ENCODE results near the gene ST3GAL6.

The ST3GAL6 gene

GRCh38 chr3:98763076-98763475 lies at the start of gene ST3GAL6:
Gene ST3GAL6, plus strand, starts transcription at chr3:98763340. Its CDS starts 5,101 bp downstream, at chr3:98768441.
- no peak for DNase-seq

- DNase-seq = no peak
These were observed 49.2 kb upstream of the ST3GAL6 start for GRCh38 chr3:98713984-98714383.

- DNase-seq = no peak
These were observed 45.6 kb upstream of the ST3GAL6 start for GRCh38 chr3:98717584-98717983.

GRCh38 chr3:98718730-98719129 lies 44.4 kb upstream of the ST3GAL6 start:
- no peak for DNase-seq

DNA sequence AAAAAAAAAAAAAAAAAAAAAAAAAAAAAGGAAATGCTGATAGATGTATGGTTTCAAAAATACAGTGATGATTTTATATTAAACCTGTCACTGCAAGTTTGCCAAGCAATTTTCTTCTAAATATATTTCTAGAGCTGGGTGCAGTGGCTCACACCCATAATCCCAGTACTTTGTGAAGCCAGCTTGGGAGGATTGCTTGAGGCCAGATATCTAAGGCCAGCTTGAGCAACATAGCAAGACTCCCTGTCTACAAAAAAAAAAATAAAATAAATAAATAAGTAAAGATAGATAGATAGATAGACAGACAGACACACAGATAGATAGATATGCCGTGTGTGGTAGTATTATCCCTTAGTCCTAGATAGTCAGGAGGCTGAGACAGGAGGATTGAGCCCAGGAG lies 41.4 kb upstream of the ST3GAL6 start:
- no peak for DNase-seq

DNA sequence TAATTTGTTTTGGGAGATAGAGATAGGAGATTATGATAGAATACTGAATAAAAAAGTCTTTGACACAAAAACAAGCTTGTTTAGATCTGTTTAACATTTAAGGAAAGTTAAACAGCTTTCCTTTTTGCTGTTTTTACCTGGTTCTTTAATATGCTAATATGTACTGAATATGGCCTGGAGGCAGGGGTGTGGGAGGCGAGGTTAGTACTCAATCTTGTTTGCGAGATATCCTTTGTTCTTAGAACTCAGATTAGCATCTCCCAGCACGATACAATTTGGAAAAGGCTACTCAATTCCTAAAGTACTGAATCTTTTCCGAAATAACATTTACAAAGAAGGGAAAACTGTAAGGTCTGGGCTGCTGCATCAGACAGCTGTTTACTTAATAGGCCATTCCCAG lies 40.8 kb upstream of the ST3GAL6 start:
- no peak for DNase-seq

GRCh38 chr3:98725352-98725751 lies 37.8 kb upstream of the ST3GAL6 start:
- DNase-seq = no peak

GRCh38 chr3:98726084-98726483 lies 37.1 kb upstream of the ST3GAL6 start:
- no peak for DNase-seq

DNA sequence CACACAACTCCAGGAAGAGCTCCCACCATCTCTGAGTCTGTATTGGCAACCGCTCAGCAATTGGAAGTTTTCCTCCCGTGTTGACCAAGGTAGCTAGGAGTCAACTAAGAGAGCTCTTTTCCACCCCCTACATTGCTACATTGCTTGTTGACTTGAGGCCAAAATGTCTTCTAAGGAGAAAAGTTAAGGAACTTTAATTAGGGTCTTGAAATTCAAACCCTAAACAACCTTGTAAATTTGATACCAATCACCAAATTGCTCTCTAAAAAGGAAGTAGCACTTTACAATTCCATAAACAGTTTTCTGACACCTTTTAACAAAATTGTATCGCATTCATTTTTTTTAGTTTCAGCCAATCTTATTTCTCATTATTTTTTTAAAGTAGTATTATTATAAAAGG lies 35.5 kb upstream of the ST3GAL6 start:
- no peak for DNase-seq

DNA sequence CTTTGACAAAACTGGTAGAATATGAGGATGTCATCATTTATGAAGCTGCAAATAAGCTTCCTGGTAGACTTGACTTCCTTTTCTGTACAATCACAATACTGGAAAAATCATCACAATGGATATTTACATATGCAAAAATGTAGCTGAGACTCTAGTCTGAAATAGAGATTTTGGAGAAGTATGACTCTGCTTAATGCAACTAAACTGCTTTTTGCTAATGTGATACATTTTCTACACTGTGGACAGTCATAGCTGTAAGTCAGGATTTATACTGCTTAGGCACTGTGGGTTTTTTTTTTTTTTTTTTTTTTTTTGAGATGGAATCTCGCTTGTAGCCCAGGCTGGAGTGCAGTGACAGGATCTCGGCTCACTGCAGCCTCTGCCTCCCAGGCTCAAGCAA lies 34.5 kb upstream of the ST3GAL6 start:
- no peak for DNase-seq

GRCh38 chr3:98730338-98730737 lies 32.8 kb upstream of the ST3GAL6 start:
- DNase-seq = no peak

GRCh38 chr3:98730886-98731537 lies 32.1 kb upstream of the ST3GAL6 start:
- no peak for DNase-seq

GRCh38 chr3:98731720-98732285 lies 31.3 kb upstream of the ST3GAL6 start:
- no peak for DNase-seq

DNA sequence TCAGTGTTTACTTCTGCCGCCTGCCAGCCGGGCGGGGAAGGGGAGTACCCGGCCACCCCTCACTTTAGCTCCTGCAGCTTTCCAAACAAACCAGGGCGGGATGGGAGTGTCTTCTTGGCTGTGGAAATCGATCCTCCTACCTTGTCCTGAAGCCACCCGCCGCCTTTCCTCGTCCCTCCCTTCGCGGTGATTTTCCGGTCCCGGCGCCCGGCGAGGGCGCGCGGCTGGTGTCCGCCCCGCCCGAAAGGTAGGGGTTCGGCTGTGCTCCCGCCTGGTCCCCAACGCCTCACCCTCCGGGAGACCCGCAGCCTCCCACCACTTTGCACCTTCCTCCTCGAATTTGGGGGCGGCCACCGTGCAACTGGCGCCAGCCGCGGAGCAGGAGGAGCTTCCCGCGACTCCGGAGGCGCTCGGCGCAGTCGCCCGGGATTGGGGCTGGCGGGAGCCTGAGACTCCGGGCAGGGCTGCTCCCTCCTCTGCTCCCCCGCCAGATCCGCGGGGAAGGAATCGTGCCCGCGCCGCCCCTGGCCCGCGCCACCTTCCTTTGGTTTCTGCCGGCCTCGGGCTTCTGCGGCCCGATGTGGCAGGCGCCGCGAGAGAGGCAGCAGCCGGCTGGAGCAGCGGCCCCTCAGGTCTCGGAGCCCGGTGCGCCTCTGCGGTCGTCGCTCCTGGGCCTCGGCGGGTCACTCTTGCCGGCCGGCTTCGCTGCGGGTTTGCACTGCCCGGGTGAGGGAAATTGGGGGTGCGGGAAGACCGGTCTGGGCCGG lies 30.7 kb upstream of the ST3GAL6 start:
- DNase-seq = no peak

GRCh38 chr3:98733053-98733811 lies 29.9 kb upstream of the ST3GAL6 start:
- DNase-seq = no peak

DNA sequence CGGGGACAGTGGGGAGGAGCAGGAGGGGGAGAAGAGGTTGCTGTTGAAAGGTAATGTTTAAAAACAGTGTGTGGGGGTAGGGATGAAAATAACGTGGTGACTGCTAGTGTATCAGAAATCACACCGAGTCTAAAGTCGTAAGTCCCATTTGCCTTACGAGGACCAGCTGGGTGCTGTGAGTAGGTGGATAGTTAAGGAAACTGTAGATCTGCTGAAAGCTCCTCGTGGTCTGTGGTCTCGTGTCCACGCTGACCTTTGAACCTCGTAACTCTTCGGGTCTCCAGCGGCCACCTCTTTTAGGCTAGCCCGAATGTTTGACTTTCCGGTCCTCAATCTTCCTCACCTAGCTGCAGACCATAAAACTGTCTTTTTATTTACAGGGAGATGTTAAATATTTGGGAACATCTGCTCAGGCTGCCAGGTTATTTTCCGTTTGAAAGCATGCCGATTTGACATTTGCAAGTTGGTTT lies 29.3 kb upstream of the ST3GAL6 start:
- no peak for DNase-seq

DNA sequence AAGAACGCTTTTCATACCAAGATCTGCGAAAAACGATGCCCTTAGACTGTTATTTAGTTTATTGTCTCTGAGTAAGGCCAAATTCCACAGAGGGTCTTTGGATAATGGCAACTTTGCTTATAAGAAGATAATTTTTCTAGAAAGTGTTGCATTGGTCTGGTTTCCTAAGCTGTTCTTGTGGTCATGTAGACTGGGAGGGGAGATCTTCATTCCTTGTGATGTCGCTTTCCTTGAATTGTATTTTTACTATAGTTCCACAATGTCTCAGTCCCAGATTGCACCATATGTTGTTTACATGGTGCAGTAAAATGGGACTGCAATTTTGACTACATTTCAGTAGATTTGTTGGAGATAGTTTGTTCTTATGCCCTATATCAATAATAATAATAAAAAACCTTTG lies 28.8 kb upstream of the ST3GAL6 start:
- no peak for DNase-seq

GRCh38 chr3:98734735-98735134 lies 28.4 kb upstream of the ST3GAL6 start:
- no peak for DNase-seq

DNA sequence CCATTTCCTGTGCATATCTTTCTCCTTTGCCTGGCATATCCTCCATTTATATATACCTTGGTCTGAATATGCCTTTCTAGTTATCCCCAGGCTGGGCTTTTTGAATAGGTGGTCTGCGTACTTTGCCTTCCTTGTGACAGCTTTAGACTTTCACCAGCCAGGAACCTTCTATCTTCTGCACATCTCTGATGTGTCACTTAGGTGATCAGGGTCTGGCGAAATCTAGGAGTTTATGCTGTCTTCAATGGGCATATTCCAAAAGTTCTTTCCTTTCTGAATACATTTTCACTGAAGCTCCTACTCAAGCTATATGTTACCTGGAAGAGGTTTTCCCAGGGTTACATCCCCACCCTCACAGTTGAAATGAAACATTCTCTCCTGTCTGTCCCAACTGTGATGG lies 27.8 kb upstream of the ST3GAL6 start:
- no peak for DNase-seq

- no peak for DNase-seq
These were observed 27.3 kb upstream of the ST3GAL6 start for GRCh38 chr3:98735761-98736269.

- no peak for DNase-seq
These were observed 25.8 kb upstream of the ST3GAL6 start for GRCh38 chr3:98737301-98737700.

GRCh38 chr3:98739266-98739665 lies 23.9 kb upstream of the ST3GAL6 start:
- DNase-seq = no peak

- DNase-seq = no peak
These were observed 22.8 kb upstream of the ST3GAL6 start for GRCh38 chr3:98740324-98740723.

Measured in stimulated activated CD4-positive, alpha-beta T cell treated with anti-CD3 and anti-CD28 coated beads, Interleukin-4, amount 100 ng/mL, for 24 hours (primary cell).